Brain microvascular endothelial cell (primary cell): Measurements from ENCODE around the gene SLC7A7.
"Not testable (repeated sequence)": the region's sequence is repeated elsewhere in the genome, so short reads cannot be mapped to it uniquely, and the experiment has no call there.

Experiments used
- DNase-seq: peaks from one replicate; pipeline ENCODE4 v3.0.0-alpha.2; 2020
- H3K27ac ChIP-seq: fragments of 250-450 bp; sonication (Bioruptor Pico); 2 replicates; pipeline ENCODE4 v1.5.1; 2020; ENCODE audit warnings: mild to moderate bottlenecking, moderate library complexity
- H3K27me3 ChIP-seq: fragments of 250-450 bp; sonication (Bioruptor Pico); replicated peaks from 2 replicates; pipeline ENCODE4 v1.5.1; 2020; ENCODE audit warnings: mild to moderate bottlenecking
- H3K36me3 ChIP-seq: fragments of 250-450 bp; sonication (Bioruptor Pico); replicated peaks from 2 replicates; pipeline ENCODE4 v1.5.1; 2020; ENCODE audit warnings: mild to moderate bottlenecking
- H3K4me3 ChIP-seq: 2 replicates; pipeline ENCODE4 v1.5.1; 2011; ENCODE audit warnings: low read depth, mild to moderate bottlenecking, control low read depth, low read length, moderate library complexity
- in situ Hi-C: cut with HindIII; loops from 2 replicates; pipeline ENCODE4 v1.10.0; 2017; ENCODE audit warnings: low sequenced_read_pairs, low pct_ligation_motif_present
- TF ChIP-seq, protein P1 (sequence below): IDR thresholded peaks from 2 replicates; pipeline ENCODE4 v1.5.1; 2011; ENCODE audit warnings: low read depth, mild to moderate bottlenecking, moderate library complexity, low read length, control low read depth, inconsistent platforms; ENCODE audit errors: missing control alignments

The SLC7A7 gene

DNA sequence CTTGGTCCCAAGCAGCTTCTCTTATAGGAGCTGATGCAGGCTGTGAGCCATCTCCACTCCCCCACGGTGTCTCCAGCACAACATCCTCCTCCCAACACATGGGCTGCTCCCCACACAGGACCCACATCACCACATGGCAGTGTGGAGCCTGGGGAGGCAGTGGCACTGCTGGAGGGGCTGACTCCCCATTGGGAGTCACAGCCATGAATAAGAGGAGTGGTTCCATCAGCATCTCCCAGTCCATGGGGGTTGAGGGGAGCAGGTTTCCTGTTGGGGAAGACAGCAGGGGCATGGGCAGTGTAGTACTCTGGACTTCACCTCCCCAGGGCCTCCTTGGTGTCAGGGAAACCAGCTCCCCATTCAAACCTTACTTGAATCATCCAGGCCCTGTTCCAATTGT is 89.2 kb downstream of the SLC7A7 start:
- in situ Hi-C loops = no loop called here
- TF ChIP-seq, protein P1, sequence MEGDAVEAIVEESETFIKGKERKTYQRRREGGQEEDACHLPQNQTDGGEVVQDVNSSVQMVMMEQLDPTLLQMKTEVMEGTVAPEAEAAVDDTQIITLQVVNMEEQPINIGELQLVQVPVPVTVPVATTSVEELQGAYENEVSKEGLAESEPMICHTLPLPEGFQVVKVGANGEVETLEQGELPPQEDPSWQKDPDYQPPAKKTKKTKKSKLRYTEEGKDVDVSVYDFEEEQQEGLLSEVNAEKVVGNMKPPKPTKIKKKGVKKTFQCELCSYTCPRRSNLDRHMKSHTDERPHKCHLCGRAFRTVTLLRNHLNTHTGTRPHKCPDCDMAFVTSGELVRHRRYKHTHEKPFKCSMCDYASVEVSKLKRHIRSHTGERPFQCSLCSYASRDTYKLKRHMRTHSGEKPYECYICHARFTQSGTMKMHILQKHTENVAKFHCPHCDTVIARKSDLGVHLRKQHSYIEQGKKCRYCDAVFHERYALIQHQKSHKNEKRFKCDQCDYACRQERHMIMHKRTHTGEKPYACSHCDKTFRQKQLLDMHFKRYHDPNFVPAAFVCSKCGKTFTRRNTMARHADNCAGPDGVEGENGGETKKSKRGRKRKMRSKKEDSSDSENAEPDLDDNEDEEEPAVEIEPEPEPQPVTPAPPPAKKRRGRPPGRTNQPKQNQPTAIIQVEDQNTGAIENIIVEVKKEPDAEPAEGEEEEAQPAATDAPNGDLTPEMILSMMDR = no peak
- Histone ChIP-seq H3K36me3 (no peaks in the 10 kb centered on the region), H3K27ac (no peak overlapping the region), H3K4me3 (no peak overlapping the region), H3K27me3 (no peaks in the 10 kb centered on the region)
- no peak for DNase-seq

DNA sequence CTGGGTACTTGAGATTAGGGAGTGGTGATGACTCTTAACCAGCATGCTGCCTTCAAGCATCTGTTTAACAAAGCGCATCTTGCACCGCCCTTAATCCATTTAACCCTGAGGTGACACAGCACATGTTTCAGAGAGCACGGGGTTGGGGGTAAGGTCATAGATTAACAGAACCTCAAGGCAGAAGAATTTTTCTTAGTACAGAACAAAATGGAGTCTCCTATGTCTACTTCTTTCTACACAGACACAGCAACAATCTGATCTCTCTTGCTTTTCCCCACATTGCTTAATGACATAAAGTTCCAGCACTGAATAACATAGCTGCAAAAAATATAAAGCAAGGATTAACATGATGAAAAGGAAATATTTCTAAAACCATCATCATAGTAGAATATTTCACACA is 89.9 kb downstream of the SLC7A7 start:
- H3K4me3 ChIP-seq, H3K36me3 ChIP-seq, in situ Hi-C loops, DNase-seq, H3K27me3 ChIP-seq, H3K27ac ChIP-seq: not testable (repeated sequence)

DNA sequence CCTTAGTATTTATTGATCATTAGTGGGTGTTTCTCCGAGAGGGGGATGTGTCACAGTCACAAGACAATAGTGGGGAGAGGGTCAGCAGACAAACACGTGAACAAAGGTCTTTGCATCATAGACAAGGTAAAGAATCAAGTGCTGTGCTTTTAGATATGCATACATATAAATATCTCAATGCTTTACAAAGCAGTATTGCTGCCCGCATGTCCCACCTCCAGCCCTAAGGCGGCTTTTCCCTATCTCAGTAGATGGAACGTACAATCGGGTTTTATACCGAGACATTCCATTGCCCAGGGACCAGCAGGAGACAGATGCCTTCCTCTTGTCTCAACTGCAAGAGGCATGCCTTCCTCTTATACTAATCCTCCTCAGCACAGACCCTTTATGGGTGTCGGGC is 90.4 kb downstream of the SLC7A7 start:
- in situ Hi-C loops, H3K36me3 ChIP-seq, H3K27ac ChIP-seq, H3K4me3 ChIP-seq, DNase-seq, H3K27me3 ChIP-seq: not testable (repeated sequence)

DNA sequence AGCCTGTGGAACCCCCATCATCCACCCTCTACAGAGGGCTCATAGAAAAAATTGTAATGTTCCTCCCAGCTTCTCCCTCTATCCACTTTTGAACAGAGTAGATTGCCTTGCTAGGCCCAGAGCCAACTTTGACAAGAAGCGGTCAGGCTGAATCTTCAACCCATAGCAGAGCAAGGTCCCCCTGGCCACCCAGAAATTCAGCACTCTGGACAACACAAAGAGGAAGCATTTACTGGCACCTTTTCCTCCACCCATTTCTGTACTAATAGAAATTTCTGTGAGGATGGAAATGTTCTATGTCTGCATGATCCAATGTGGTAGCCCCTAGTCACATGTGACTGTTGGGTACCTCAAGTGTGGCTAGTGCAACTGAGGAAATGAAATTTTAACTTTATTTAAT is 91.4 kb downstream of the SLC7A7 start:
- in situ Hi-C loops = no loop called here
- DNase-seq = no peak
- no peaks in the 10 kb centered on the region for H3K27me3 ChIP-seq
- no peaks in the 10 kb centered on the region for H3K36me3 ChIP-seq
- H3K27ac ChIP-seq = no peak overlapping the region
- TF ChIP-seq, protein P1 = no peak
- H3K4me3 ChIP-seq = no peak overlapping the region
